GM23338 (cell line): ENCODE data around the gene MTHFD1L. TPM values are rescaled to one million over a fixed set of nuclear protein-coding genes. Genes with fewer than 3 reads are reported as not detected.

Experiments used
- ATAC-seq: fragments of 200-7000 bp; cut with Tn5 transposase; 3 replicates; pipeline ENCODE4 v1.9.1; 2020
- DNase-seq: peaks from one replicate; pipeline ENCODE4 v3.0.0-alpha.2; 2015; ENCODE audit warnings: low spot score
- H2AFZ ChIP-seq: fragments of 200-600 bp; sonication (generic); 2 replicates; pipeline ENCODE4 v1.8.0; 2016; ENCODE audit warnings: antibody characterized with exemption, mild to moderate bottlenecking, moderate library complexity
- H3F3A ChIP-seq: fragments of 200-600 bp; sonication (generic); replicated peaks from 2 replicates; pipeline ENCODE4 v1.8.0; 2017; ENCODE audit warnings: antibody characterized with exemption, mixed run types, low read depth
- H3K27ac ChIP-seq: fragments of 200-600 bp; sonication (generic); 2 replicates; pipeline ENCODE4 v1.6.1; 2016; ENCODE audit warnings: low read depth
- H3K27me3 ChIP-seq: fragments of 200-600 bp; sonication (generic); 2 replicates; pipeline ENCODE4 v1.8.0; 2016; ENCODE audit warnings: mild to moderate bottlenecking, mixed run types, moderate library complexity; ENCODE audit not compliant: insufficient read depth
- H3K36me3 ChIP-seq: fragments of 200-600 bp; sonication (generic); 2 replicates; pipeline ENCODE4 v1.8.0; 2016; ENCODE audit warnings: mild to moderate bottlenecking; ENCODE audit not compliant: insufficient read depth
- H3K4me1 ChIP-seq: fragments of 200-600 bp; sonication (generic); 2 replicates; pipeline ENCODE4 v1.8.0; 2016; ENCODE audit warnings: mild to moderate bottlenecking, moderate library complexity; ENCODE audit not compliant: insufficient read depth
- H3K4me2 ChIP-seq: fragments of 200-600 bp; sonication (generic); 2 replicates; pipeline ENCODE4 v1.7.1; 2017; ENCODE audit warnings: mixed run types
- H3K4me3 ChIP-seq: fragments of 200-600 bp; sonication (generic); 2 replicates; pipeline ENCODE4 v1.6.1; 2016; ENCODE audit warnings: mixed run types
- H3K79me2 ChIP-seq: fragments of 200-600 bp; sonication (generic); replicated peaks from 2 replicates; pipeline ENCODE4 v1.8.0; 2017; ENCODE audit warnings: mild to moderate bottlenecking; ENCODE audit not compliant: insufficient read depth
- H3K9me2 ChIP-seq: fragments of 200-600 bp; sonication (generic); 2 replicates; pipeline ENCODE4 v1.8.0; 2017; ENCODE audit not compliant: insufficient read depth
- H4K20me1 ChIP-seq: fragments of 200-600 bp; sonication (generic); replicated peaks from 2 replicates; pipeline ENCODE4 v1.8.0; 2017; ENCODE audit warnings: mild to moderate bottlenecking; ENCODE audit not compliant: insufficient read depth
- H3K27ac Mint-ChIP-seq: 2 replicates; pipeline ENCODE4 v1.8.0; 2020; ENCODE audit warnings: inconsistent platforms, mild to moderate bottlenecking, moderate library complexity, mixed read lengths
- H3K27me3 Mint-ChIP-seq: 3 replicates; pipeline ENCODE4 v1.8.0; 2022; ENCODE audit warnings: low read depth, mild to moderate bottlenecking, moderate library complexity, mixed read lengths, inconsistent platforms; ENCODE audit not compliant: insufficient read depth, poor library complexity
- H3K36me3 Mint-ChIP-seq: 3 replicates; pipeline ENCODE4 v1.8.0; 2021; ENCODE audit warnings: low read depth, mild to moderate bottlenecking, inconsistent platforms, moderate library complexity, mixed read lengths
- H3K4me1 Mint-ChIP-seq: 3 replicates; pipeline ENCODE4 v1.8.0; 2020; ENCODE audit warnings: mild to moderate bottlenecking, inconsistent platforms, mixed read lengths
- H3K4me3 Mint-ChIP-seq: 3 replicates; pipeline ENCODE4 v1.8.0; 2021; ENCODE audit warnings: moderate library complexity, mild to moderate bottlenecking, inconsistent platforms, mixed read lengths
- H3K9me3 Mint-ChIP-seq: 3 replicates; pipeline ENCODE4 v1.8.0; 2020; ENCODE audit warnings: moderate library complexity, mild to moderate bottlenecking, inconsistent platforms, mixed read lengths
- CTCF ChIP-seq, 2 experiments: fragments of 200-600 bp in 1 of 2; sonication (generic) in 1 of 2; conservative IDR thresholded peaks; 2 replicates each; pipeline versions ENCODE4 v1.5.1 to v1.6.1; 2016 to 2017; ENCODE audit warnings: antibody characterized with exemption in 2 of 2, low read depth in 2 of 2, mild to moderate bottlenecking in 2 of 2, moderate library complexity in 1 of 2
- EZH2 ChIP-seq: fragments of 200-600 bp; sonication (generic); IDR thresholded peaks from one replicate; pipeline ENCODE4 v1.8.0; 2017; ENCODE audit warnings: antibody characterized with exemption, mild to moderate bottlenecking, low read depth; ENCODE audit not compliant: unreplicated experiment
- EZH2phosphoT487 ChIP-seq: fragments of 200-600 bp; sonication (generic); IDR thresholded peaks from one replicate; pipeline ENCODE4 v1.8.1; 2018; ENCODE audit warnings: antibody characterized with exemption; ENCODE audit not compliant: unreplicated experiment
- JUNB ChIP-seq: IDR thresholded peaks from one replicate; pipeline ENCODE4 v1.6.1; 2016; ENCODE audit warnings: antibody characterized with exemption; ENCODE audit not compliant: unreplicated experiment
- POLR2AphosphoS5 ChIP-seq: IDR thresholded peaks from 2 replicates; pipeline ENCODE4 v1.6.1; 2016; ENCODE audit warnings: antibody characterized with exemption, low read depth
- REST ChIP-seq: IDR thresholded peaks from one replicate; pipeline ENCODE4 v1.6.1; 2018; ENCODE audit warnings: antibody characterized with exemption; ENCODE audit not compliant: unreplicated experiment
- STAT1 ChIP-seq: IDR thresholded peaks from one replicate; pipeline ENCODE4 v1.6.1; 2016; ENCODE audit warnings: antibody characterized with exemption; ENCODE audit not compliant: unreplicated experiment
- ZNF114 ChIP-seq: fragments of 250-450 bp; sonication (Bioruptor Pico); IDR thresholded peaks from 2 replicates; pipeline ENCODE4 v1.5.0; 2020; ENCODE audit warnings: mild to moderate bottlenecking, moderate library complexity
- ZNF331 ChIP-seq: fragments of 250-450 bp; sonication (Bioruptor Pico); IDR thresholded peaks from 2 replicates; pipeline ENCODE4 v1.5.0; 2020; ENCODE audit warnings: low read depth, mild to moderate bottlenecking, moderate library complexity
- ZNF462 ChIP-seq: fragments of 250-450 bp; sonication (Bioruptor Pico); IDR thresholded peaks from 2 replicates; pipeline ENCODE4 v1.5.0; 2020; ENCODE audit warnings: mild to moderate bottlenecking, moderate library complexity
- polyA plus RNA-seq: library from polyadenylated mRNA; unstranded; fragments of >200 nt; fragmentation: Nextera tagmentation; extraction: Ambion mirVana; gene quantifications from 2 replicates; pipeline ENCODE4 v1.2.1, GENCODE V29; 2016
- total RNA-seq: library from RNA; depleted of rRNA; stranded (reverse); fragments of >200 nt; shearing (Covaris generic); gene quantifications from 2 replicates; pipeline ENCODE4 v1.2.3, GENCODE V29; 2014

The MTHFD1L gene
- total and polyA plus RNA-seq, 2 experiments from 2014 or later: 53.2 to 66.8 TPM

GRCh38 chr6:150930841-150931240 is 65.3 kb downstream of the MTHFD1L start (continued):
- TF ChIP-seq REST (no peak), EZH2phosphoT487 (no peak), EZH2 (no peak), STAT1 (no peak), ZNF331 (CRISPR knock-in tag) (no peak), JUNB (no peak)

- Mint-ChIP-seq H3K27ac (no peak overlapping the region), H3K4me3 (no peak overlapping the region), H3K9me3 (no peaks in the 10 kb centered on the region), H3K36me3 (peaks cover 53% of the 10 kb centered on the region), H3K4me1 (no peaks in the 10 kb centered on the region), H3K27me3 (peaks cover 4% of the 10 kb centered on the region)
- no peaks in the 10 kb centered on the region for H3F3A ChIP-seq
- no peak overlapping the region for H2AFZ ChIP-seq
- ATAC-seq (no peak), DNase-seq (no peak)
- no peak overlapping the region for H3K4me2 ChIP-seq
- H3K27me3 ChIP-seq: no peaks in the 10 kb centered on the region
- H3K27ac ChIP-seq: no peak overlapping the region
- peaks cover 15% of the 10 kb centered on the region for H3K36me3 ChIP-seq
- no peaks in the 10 kb centered on the region for H3K4me1 ChIP-seq
- no peak overlapping the region for H3K4me3 ChIP-seq
- no peaks in the 10 kb centered on the region for H3K9me2 ChIP-seq
- H4K20me1 ChIP-seq: peaks cover 5% of the 10 kb centered on the region
- H3K79me2 ChIP-seq: no peaks in the 10 kb centered on the region
- no peak for TF ChIP-seq STAT1
- TF ChIP-seq ZNF462 (CRISPR knock-in tag): no peak
- no peak for TF ChIP-seq POLR2AphosphoS5
- TF ChIP-seq ZNF114 (CRISPR knock-in tag): no peak
- no peak for TF ChIP-seq JUNB
- no peak for TF ChIP-seq CTCF (conservative IDR thresholded peaks at IDR 0.05; ENCODE audit: low read depth in 2 of 2)
- TF ChIP-seq REST: no peak
Measured at GRCh38 chr6:150931405-150931804, 65.9 kb downstream of the MTHFD1L start.
